ENCODE data around the gene RNF169.

DNA sequence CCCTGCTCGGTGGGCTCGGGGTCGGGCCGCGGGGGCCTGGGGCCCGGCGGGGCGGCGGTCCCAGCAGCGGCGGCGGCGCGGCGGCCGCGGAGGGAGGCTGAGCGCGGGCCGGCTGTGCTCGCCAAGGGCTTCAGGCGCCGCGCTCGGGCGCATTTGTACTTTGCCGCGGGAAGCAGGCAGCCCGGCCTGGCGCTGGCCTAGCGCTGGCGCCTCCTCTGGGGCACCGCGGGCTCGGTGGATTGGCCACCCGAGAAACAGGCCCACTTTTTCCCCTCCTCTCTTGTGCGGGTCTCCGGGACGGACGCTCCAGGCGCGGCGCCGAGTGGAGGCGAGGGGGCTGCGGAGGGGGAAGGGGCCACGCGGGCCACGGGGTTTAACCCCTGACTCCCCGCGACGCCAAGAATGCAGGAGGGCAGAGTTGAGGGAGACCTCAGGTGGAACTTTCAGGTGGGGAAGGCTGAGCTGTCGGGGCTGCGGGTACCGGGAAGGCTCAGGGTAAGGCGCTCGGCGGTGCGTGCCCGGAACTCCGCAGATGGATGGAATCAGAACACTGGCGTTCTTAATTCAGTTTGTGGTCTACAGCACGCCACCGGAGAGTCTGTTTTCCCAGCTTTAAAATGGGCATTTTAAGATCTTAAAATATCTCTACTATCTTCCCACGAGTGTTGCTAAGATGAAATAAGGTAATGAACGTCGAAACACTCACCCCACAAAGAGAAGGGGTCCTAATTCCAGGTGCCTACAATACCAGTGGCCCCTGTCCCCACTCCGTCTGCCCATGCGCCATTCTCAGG is 17.2 kb upstream of the RNF169 start, which contains the start of gene CHRDL2:
- TF ChIP-seq POLR2A (IDR thresholded peaks at IDR 0.05; ENCODE audit: low read depth) (no peak), POLR2AphosphoS5 (IDR thresholded peaks at IDR 0.05) (no peak)
